Parathyroid adenoma (tissue), 2 donors: Measurements from ENCODE around the gene FSIP1.

ENCODE experiments used
- H2AFZ ChIP-seq: fragments of 300-600 bp; sonication (generic); one replicate; pipeline ENCODE4 v1.7.0; 2017; ENCODE audit warnings: antibody characterized with exemption, mild to moderate bottlenecking
- H3K27ac ChIP-seq: fragments of 300-600 bp; sonication (generic); one replicate; pipeline ENCODE4 v1.7.0; 2017
- H3K27me3 ChIP-seq: fragments of 300-600 bp; sonication (generic); one replicate; pipeline ENCODE4 v1.7.0; 2017; ENCODE audit warnings: low read length; ENCODE audit not compliant: control insufficient read depth, insufficient read depth
- H3K36me3 ChIP-seq: fragments of 300-600 bp; sonication (generic); one replicate; pipeline ENCODE4 v1.7.0; 2017; ENCODE audit warnings: low read length; ENCODE audit not compliant: control insufficient read depth, insufficient read depth
- H3K4me1 ChIP-seq: fragments of 300-600 bp; sonication (generic); one replicate; pipeline ENCODE4 v1.7.0; 2017; ENCODE audit warnings: control low read depth
- H3K4me2 ChIP-seq: fragments of 300-600 bp; sonication (generic); one replicate; pipeline ENCODE4 v1.7.0; 2017; ENCODE audit warnings: low read length
- H3K4me3 ChIP-seq: fragments of 300-600 bp; sonication (generic); one replicate; pipeline ENCODE4 v1.7.0; 2017; ENCODE audit warnings: low read depth, low read length
- H3K79me2 ChIP-seq: fragments of 300-600 bp; sonication (generic); one replicate; pipeline ENCODE4 v1.7.0; 2017; ENCODE audit warnings: control low read depth
- H3K9ac ChIP-seq: fragments of 300-600 bp; sonication (generic); one replicate; pipeline ENCODE4 v1.7.0; 2017; ENCODE audit warnings: mild to moderate bottlenecking
- H3K9me3 ChIP-seq: fragments of 300-600 bp; sonication (generic); one replicate; pipeline ENCODE4 v1.7.0; 2017; ENCODE audit warnings: low read length; ENCODE audit not compliant: control insufficient read depth
- TF ChIP-seq, protein P1 (sequence below): fragments of 300-600 bp; sonication (generic); IDR thresholded peaks from one replicate; pipeline ENCODE4 v1.7.0; 2017; ENCODE audit warnings: antibody characterized with exemption, mild to moderate bottlenecking
- donor health status: primary hyperparathyroidism.

The FSIP1 gene

DNA sequence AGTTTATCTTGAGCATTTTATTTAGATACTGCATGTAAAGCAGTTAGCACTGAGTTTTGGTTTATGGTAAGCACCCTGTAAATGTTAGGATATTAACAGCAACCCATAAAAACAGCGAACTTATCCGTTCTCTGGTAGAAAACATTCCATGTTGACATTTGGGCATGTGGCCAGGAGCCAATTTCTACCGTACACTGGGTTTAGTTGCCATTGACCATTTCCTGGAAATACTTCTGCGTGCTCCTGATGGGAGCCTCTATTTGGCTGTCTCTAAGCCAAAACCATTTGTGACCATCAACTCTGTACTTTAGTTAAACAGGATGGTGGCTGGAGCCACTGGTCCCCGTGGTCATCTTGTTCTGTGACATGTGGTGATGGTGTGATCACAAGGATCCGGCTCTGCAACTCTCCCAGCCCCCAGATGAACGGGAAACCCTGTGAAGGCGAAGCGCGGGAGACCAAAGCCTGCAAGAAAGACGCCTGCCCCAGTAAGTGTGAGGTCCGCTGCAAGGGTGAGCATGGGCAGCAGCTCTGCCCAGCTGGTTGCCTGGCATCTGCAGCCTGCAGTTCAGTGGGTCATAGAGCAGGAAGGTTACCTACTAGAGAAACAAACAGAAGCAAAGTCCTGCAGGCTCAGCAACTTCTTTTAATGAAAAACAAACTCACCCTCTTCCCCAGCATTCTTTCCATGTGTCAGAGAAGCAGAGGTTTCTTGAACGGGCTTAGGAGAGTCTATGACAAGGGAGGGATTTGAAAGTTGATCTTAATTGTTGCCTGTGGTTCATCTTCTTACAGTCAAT, 194.7 kb downstream of the FSIP1 start:
- no peak overlapping the region for H3K4me2 ChIP-seq
- no peaks in the 10 kb centered on the region for H3K27me3 ChIP-seq
- no peaks in the 10 kb centered on the region for H3K4me1 ChIP-seq
- no peaks in the 10 kb centered on the region for H3K9me3 ChIP-seq
- H3K27ac ChIP-seq: no peak overlapping the region
- H3K9ac ChIP-seq: no peak overlapping the region
- H3K4me3 ChIP-seq: no peak overlapping the region
- no peaks in the 10 kb centered on the region for H3K36me3 ChIP-seq
- no peak overlapping the region for H2AFZ ChIP-seq
- no peaks in the 10 kb centered on the region for H3K79me2 ChIP-seq
- TF ChIP-seq, protein P1, sequence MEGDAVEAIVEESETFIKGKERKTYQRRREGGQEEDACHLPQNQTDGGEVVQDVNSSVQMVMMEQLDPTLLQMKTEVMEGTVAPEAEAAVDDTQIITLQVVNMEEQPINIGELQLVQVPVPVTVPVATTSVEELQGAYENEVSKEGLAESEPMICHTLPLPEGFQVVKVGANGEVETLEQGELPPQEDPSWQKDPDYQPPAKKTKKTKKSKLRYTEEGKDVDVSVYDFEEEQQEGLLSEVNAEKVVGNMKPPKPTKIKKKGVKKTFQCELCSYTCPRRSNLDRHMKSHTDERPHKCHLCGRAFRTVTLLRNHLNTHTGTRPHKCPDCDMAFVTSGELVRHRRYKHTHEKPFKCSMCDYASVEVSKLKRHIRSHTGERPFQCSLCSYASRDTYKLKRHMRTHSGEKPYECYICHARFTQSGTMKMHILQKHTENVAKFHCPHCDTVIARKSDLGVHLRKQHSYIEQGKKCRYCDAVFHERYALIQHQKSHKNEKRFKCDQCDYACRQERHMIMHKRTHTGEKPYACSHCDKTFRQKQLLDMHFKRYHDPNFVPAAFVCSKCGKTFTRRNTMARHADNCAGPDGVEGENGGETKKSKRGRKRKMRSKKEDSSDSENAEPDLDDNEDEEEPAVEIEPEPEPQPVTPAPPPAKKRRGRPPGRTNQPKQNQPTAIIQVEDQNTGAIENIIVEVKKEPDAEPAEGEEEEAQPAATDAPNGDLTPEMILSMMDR: no peak

DNA sequence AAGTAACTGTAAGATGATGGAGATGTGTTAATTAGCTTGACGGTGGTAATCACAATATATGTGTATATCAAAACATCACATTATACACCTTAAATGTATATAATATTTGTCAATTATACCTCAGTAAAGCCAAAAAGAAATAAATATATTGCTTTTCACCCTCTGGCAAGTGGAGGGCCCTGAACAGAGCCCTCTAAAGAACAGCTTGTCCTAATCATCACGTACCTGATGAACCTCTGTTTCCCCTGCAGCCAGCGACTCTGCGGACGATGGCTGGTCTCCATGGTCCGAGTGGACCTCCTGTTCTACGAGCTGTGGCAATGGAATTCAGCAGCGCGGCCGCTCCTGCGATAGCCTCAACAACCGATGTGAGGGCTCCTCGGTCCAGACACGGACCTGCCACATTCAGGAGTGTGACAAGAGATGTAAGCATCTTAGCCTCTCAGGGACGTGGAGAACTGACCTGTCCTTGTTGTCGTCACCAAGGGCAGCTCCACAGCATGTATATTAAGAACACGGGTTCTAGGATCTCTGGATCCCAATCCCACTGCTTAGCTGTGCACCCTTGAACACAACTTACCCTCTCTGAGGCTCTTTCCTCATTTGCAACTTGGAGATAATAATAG, 195.4 kb downstream of the FSIP1 start:
- no peaks in the 10 kb centered on the region for H3K9me3 ChIP-seq
- no peaks in the 10 kb centered on the region for H3K27me3 ChIP-seq
- TF ChIP-seq, protein P1: no peak
- no peak overlapping the region for H3K4me2 ChIP-seq
- H3K4me3 ChIP-seq: no peak overlapping the region
- no peaks in the 10 kb centered on the region for H3K36me3 ChIP-seq
- no peaks in the 10 kb centered on the region for H3K79me2 ChIP-seq
- H3K4me1 ChIP-seq: no peaks in the 10 kb centered on the region
- no peak overlapping the region for H3K9ac ChIP-seq
- H3K27ac ChIP-seq: no peak overlapping the region
- H2AFZ ChIP-seq: no peak overlapping the region

DNA sequence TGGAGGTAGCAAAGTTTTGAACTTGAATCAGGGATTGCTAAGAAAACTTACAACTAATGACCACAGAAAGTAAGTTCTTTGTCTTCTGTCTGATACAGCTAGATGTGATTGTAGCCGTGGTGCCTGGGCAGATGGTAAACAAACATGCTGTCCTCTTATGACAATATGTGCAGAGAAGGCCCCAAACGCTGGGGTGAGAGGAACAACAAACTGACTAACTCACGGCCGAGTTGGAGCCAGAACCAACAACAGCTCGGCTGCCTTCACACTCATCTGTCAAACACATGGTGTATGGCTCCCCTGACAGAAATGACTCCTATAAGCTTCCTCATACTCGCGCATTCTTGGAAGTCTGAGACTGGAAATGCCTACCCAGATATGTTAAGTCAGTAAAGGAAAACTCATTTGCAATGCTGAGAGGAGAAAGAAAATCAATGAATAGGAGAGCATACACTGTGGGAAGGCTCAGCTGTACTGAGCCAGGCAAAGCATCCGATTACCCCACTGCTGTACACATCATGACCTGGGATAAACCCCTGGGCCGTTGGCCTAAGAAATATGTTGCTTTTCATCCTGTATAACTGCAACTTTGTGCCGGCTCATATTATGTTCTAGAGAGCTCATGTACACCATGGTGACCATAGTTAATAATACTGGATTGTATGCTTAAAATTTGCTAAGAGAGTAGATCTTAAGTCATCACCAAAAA, 196.1 kb downstream of the FSIP1 start:
- Histone ChIP-seq H3K9ac (no peak overlapping the region), H3K4me3 (no peak overlapping the region), H3K27ac (no peak overlapping the region), H3K27me3 (no peaks in the 10 kb centered on the region), H3K79me2 (no peaks in the 10 kb centered on the region), H3K9me3 (no peaks in the 10 kb centered on the region), H3K4me1 (no peaks in the 10 kb centered on the region), H3K4me2 (no peak overlapping the region), H3K36me3 (no peaks in the 10 kb centered on the region), H2AFZ (no peak overlapping the region)
- TF ChIP-seq, protein P1: no peak

DNA sequence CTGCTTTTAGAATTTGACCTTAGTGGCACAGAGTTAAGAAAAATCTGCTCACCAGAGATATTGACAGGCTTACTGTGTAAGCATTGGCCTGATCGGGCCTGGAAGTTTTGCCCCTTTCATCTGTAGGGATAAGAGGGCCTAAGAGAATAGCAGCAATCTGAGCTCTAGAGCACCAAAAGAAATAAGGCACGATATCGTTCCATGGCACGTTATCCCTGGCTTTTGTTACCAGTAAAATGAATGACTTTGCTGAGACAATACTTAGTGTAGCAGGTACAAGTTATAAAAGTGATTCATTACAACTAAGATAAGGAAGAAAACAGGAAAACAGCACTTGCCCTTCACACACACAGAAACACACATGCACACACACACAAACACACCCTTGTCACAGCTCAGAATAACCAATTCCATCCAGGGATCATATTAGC, 196.8 kb downstream of the FSIP1 start:
- TF ChIP-seq, protein P1: no peak
- Histone ChIP-seq H3K9ac (no peak overlapping the region), H2AFZ (no peak overlapping the region), H3K27ac (no peak overlapping the region), H3K4me1 (no peaks in the 10 kb centered on the region), H3K79me2 (no peaks in the 10 kb centered on the region), H3K36me3 (no peaks in the 10 kb centered on the region), H3K9me3 (no peaks in the 10 kb centered on the region), H3K4me2 (no peak overlapping the region), H3K4me3 (no peak overlapping the region), H3K27me3 (no peaks in the 10 kb centered on the region)
